D721Med (cell line): Measurements from ENCODE around the gene EIF4G3.

Experiments used
- DNase-seq: peaks from one replicate; pipeline ENCODE4 v3.0.0; 2011; ENCODE audit warnings: low spot score; ENCODE audit not compliant: insufficient read length
- FAIRE-seq: peaks from 2 replicates; lab custom pipeline; 2011; peaks lifted over from hg19 to GRCh38; lab: Jason Lieb, UNC
- TF ChIP-seq, protein P1 (sequence below): IDR thresholded peaks from 2 replicates; pipeline ENCODE4 v1.5.1; 2012; ENCODE audit warnings: mild to moderate bottlenecking, control low read depth; ENCODE audit not compliant: insufficient read depth; ENCODE audit errors: missing control alignments

EIF4G3 gene

DNA sequence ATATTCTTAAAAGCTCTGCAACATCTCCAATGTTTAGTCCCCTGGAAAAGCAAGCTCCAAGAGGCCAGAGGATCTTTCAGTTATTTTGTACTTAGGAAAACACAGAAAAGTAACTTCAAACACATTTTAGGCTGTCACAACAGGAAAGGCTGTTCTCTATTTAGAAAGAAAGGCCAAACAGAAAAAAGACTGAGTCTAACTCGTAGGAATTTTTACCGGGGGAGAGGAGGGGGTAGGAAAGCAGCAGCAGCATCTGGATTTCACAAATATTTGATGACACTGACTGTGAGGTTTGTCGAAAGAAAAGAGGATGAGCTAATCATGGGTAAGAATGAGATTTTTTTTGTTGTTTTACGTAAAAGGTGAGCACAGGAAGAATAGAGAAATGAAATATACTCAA, 107.1 kb downstream of the EIF4G3 start:
- TF ChIP-seq, protein P1, sequence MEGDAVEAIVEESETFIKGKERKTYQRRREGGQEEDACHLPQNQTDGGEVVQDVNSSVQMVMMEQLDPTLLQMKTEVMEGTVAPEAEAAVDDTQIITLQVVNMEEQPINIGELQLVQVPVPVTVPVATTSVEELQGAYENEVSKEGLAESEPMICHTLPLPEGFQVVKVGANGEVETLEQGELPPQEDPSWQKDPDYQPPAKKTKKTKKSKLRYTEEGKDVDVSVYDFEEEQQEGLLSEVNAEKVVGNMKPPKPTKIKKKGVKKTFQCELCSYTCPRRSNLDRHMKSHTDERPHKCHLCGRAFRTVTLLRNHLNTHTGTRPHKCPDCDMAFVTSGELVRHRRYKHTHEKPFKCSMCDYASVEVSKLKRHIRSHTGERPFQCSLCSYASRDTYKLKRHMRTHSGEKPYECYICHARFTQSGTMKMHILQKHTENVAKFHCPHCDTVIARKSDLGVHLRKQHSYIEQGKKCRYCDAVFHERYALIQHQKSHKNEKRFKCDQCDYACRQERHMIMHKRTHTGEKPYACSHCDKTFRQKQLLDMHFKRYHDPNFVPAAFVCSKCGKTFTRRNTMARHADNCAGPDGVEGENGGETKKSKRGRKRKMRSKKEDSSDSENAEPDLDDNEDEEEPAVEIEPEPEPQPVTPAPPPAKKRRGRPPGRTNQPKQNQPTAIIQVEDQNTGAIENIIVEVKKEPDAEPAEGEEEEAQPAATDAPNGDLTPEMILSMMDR, result no peak
- FAIRE-seq (no peak), DNase-seq (no peak)

DNA sequence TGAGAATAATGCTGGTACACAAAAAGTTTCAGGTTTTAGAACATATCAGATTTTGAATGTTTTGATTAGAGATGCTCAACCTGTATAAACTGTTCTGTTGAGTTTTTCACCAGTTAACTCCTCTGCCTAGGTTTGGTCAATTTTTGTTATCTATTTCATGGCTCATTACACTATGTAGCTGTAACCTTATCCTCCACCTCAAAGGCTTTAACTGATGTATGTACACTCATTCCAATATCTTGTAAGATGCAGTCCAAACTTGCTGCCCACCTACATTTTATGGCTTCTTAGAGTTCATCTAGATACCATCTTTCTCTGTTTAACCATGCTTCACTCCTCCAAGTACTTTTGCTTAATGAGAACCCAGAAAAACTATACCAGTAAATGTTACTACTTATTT, 107.8 kb downstream of the EIF4G3 start:
- FAIRE-seq (no peak), DNase-seq (no peak)
- TF ChIP-seq, protein P1, result no peak

DNA sequence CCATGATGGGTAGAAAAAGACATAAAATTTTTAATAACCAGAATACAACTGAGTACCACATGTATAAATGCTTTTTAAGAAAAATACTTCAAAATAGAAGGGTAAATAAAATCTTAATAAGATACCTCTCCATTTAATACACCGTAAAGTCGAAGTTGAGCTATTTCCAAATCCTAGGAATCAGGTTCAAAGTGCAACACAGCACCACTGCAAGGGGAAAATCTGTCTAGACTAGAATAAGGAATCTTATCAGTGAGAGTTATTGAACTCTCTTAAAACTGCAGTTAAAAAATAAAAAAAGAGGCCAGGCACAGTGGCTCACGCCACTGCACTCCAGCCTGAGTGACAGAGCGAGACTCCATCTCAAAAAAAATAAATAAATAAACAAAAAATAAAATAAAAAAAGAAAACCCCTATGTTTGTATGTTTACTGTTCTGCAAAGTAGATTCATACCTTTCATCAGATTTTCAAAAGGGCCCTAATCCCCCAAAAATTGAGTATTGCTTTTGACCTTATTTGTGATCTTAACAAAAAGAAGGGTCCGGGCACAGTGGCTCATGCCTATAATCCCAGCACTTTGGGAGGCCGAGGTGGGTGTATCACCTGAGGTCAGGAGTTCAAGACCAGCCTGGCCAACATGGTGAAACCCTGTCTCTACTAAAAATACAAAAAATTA, 109.0 kb downstream of the EIF4G3 start:
- FAIRE-seq (no peak), DNase-seq (no peak)
- TF ChIP-seq, protein P1, result no peak

DNA sequence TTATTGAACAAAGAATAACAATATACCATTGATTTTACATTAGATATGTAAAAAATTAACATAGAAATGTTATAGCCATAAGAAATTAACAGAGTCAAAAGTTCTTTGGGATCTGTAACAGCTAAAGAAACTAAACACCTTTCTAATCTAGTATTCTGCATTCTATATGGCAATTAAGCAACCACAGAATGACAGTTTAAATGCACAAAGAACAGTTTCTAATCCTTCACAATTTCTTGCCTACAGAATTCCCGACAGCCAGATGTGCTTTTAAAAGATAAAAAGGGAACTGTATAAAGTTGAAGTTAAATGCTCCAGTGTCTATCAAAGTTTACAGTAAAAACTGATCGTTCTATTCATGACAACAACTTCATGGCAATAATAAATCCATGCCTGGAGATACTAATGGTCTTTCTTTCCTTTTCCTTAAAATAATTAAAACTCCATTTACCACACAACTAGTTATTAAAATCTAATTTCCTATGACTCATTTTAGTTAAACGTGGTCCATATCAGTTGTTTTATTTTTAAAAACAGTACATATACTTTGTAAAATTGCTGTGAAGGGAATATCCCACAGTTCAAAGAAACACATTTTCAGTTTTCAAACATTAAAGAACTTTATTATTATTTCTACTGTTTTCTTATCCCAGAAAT, 110.2 kb downstream of the EIF4G3 start:
- TF ChIP-seq, protein P1, result no peak
- FAIRE-seq (no peak), DNase-seq (no peak)

DNA sequence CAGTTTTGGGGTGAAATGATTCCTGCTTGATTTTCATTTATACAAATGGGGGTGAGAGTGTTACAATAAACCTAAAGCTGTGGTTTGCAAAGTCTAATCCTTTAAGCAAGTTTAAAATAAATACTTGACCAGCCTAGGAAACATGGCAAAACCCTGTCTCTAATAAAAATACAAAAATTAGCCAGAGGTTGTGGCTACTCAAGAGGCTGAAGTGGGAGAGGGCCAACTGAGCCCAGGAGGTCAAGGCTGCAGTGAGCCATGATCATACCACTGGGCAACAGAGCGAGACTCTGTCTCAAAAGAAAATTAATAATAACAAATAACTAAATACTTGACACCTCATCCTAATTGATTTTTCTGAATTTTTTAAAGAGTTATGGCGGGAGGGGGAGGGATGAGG, 110.8 kb downstream of the EIF4G3 start:
- FAIRE-seq (no peak), DNase-seq (no peak)
- TF ChIP-seq, protein P1, result no peak

DNA sequence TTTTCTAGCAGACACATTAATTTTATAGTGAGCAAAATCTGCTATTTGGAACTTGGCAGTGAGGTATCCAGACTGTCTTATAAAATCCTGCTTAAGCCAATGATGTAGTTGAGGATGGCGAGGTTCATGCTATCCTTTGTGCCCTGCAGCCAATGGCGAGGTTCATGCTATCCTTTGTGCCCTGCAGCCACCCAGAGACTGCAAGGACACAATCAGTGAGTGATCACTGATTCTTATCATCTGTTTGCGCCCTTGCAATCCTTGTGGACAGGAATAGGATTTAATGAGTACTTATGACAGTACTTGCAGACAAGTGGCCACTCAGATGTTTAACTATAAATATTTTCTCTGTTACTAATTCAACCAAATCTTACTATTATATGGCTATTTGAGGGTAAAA, 112.6 kb downstream of the EIF4G3 start:
- TF ChIP-seq, protein P1, result no peak
- no peak for FAIRE-seq
- DNase-seq, result no peak

DNA sequence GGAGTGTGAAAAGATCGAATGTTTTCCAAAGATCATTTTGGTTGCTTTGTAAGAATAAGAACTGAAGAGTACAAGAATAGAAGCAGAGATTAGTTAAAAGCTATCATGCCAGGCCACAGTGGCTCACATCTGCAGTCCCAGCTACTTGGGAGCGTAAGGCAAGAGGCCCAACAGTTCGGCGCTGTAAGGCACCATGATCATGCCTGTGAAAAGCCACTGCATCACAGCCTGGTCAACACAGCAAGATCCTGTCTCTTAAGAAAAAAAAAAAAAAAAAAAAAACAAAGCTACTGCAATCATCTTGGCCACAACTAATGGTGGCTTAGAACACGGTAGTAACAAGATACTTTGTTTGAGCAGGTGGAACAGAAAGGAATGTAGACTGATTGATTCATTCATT, 116.2 kb downstream of the EIF4G3 start:
- DNase-seq (no peak), FAIRE-seq (no peak)

More for the DNA sequence above, 116.2 kb downstream of the EIF4G3 start:
- TF ChIP-seq, protein P1, result no peak
